IMR-90 (cell line): Measurements from ENCODE around the gene C3orf38. TPM values are rescaled to one million over a fixed set of nuclear protein-coding genes. Genes with fewer than 3 reads are reported as not detected.

Experiments
- ATAC-seq: fragments of 200-7000 bp; cut with Tn5 transposase; 2 replicates; pipeline ENCODE4 v1.9.1; 2020; ENCODE audit warnings: low read depth, mild to moderate bottlenecking, moderate library complexity
- BruUV-seq: library from RNA; stranded (reverse); fragments of 400-500 nt; replicated peaks from 2 replicates; lab custom pipeline; 2021; lab: Mats Ljungman, UMichigan
- CTCF ChIA-PET: fragments of 300-600 bp; formaldehyde crosslinking; extraction: SDS; loops from one replicate; lab custom pipeline; 2021; ENCODE audit warnings: antibody characterized with exemption; lab: Yijun Ruan, JAX
- POLR2A ChIA-PET: fragments of 300-600 bp; sonication (Branson Sonifier 250); formaldehyde crosslinking; loops from one replicate; lab custom pipeline; 2022; ENCODE audit warnings: antibody characterized with exemption; ENCODE audit not compliant: unreplicated experiment; lab: Charles Lee
- DNase-seq: peaks from one replicate; pipeline ENCODE4 v3.0.0; 2013
- H2AFZ ChIP-seq: replicated peaks from 2 replicates; pipeline ENCODE3; 2013; ENCODE audit warnings: low read length, mild to moderate bottlenecking; ENCODE audit not compliant: poor library complexity
- H2AK5ac ChIP-seq: 2 replicates; pipeline ENCODE4 v1.6.1; 2013; ENCODE audit warnings: low read depth, low read length, inconsistent platforms
- H2AK9ac ChIP-seq: replicated peaks from 2 replicates; pipeline ENCODE3; 2013; ENCODE audit warnings: mild to moderate bottlenecking, low read depth, low read length, moderate library complexity; ENCODE audit not compliant: poor library complexity
- H2BK120ac ChIP-seq: 2 replicates; pipeline ENCODE4 v1.6.1; 2013; ENCODE audit warnings: low read depth, low read length, inconsistent platforms
- H2BK15ac ChIP-seq: 3 replicates; pipeline ENCODE4 v1.6.1; 2013; ENCODE audit warnings: low read depth, low read length, inconsistent platforms
- H2BK20ac ChIP-seq: 2 replicates; pipeline ENCODE4 v1.6.1; 2013; ENCODE audit warnings: low read depth, mild to moderate bottlenecking, inconsistent platforms, low read length, moderate library complexity
- H2BK5ac ChIP-seq: 2 replicates; pipeline ENCODE4 v1.6.1; 2013; ENCODE audit warnings: mild to moderate bottlenecking, low read depth, low read length, inconsistent platforms; ENCODE audit not compliant: poor library complexity, severe bottlenecking
- H3K14ac ChIP-seq: replicated peaks from 2 replicates; pipeline ENCODE4 v1.6.1; 2013; ENCODE audit warnings: low read depth, low read length, inconsistent platforms
- H3K18ac ChIP-seq: 2 replicates; pipeline ENCODE4 v1.6.1; 2013; ENCODE audit warnings: low read depth, low read length, control low read depth
- H3K23ac ChIP-seq: 2 replicates; pipeline ENCODE4 v1.6.1; 2013; ENCODE audit warnings: low read depth, low read length, inconsistent platforms
- H3K27ac ChIP-seq: 2 replicates; pipeline ENCODE4 v1.5.1; 2013; ENCODE audit warnings: mild to moderate bottlenecking, control low read depth, low read length; ENCODE audit not compliant: insufficient read depth
- H3K27me3 ChIP-seq: 2 replicates; pipeline ENCODE4 v1.6.1; 2013; ENCODE audit warnings: low read length; ENCODE audit not compliant: control insufficient read depth, insufficient read depth
- H3K36me3 ChIP-seq: 2 replicates; pipeline ENCODE4 v1.6.1; 2013; ENCODE audit warnings: low read length, mixed read lengths; ENCODE audit not compliant: control insufficient read depth, insufficient read depth
- H3K4ac ChIP-seq: 2 replicates; pipeline ENCODE4 v1.6.1; 2013; ENCODE audit warnings: low read depth, low read length, inconsistent platforms
- H3K4me1 ChIP-seq: 2 replicates; pipeline ENCODE4 v1.6.1; 2013; ENCODE audit warnings: low read length, mixed read lengths; ENCODE audit not compliant: control insufficient read depth, insufficient read depth
- H3K4me2 ChIP-seq: 2 replicates; pipeline ENCODE4 v1.6.1; 2013; ENCODE audit warnings: low read depth, mild to moderate bottlenecking, control low read depth, low read length, moderate library complexity
- H3K4me3 ChIP-seq: 2 replicates; pipeline ENCODE4 v1.5.1; 2013; ENCODE audit warnings: low read depth, mild to moderate bottlenecking, control low read depth, low read length, moderate library complexity; ENCODE audit not compliant: insufficient read depth
- H3K56ac ChIP-seq: 2 replicates; pipeline ENCODE4 v1.6.1; 2013; ENCODE audit warnings: low read length, inconsistent platforms; ENCODE audit not compliant: insufficient read depth; ENCODE audit errors: extremely low read depth
- H3K79me1 ChIP-seq, 2 experiments: 2 replicates each; pipeline ENCODE4 v1.6.1; 2013; ENCODE audit warnings: low read length in 2 of 2, inconsistent platforms in 1 of 2, low read depth in 1 of 2
- H3K9ac ChIP-seq: 2 replicates; pipeline ENCODE4 v1.6.1; 2013; ENCODE audit warnings: low read depth, low read length, control low read depth
- H3K9me1 ChIP-seq: 2 replicates; pipeline ENCODE4 v1.6.1; 2013; ENCODE audit warnings: low read length, inconsistent platforms; ENCODE audit not compliant: insufficient read depth
- H3K9me3 ChIP-seq: 2 replicates; pipeline ENCODE4 v1.6.1; 2013; ENCODE audit warnings: low read length; ENCODE audit not compliant: control insufficient read depth, insufficient read depth
- H4K20me1 ChIP-seq: 2 replicates; pipeline ENCODE4 v1.6.1; 2013; ENCODE audit warnings: low read length, inconsistent platforms; ENCODE audit not compliant: insufficient read depth
- H4K5ac ChIP-seq: 2 replicates; pipeline ENCODE4 v1.6.1; 2013; ENCODE audit warnings: mild to moderate bottlenecking, low read depth, low read length, control low read depth
- H4K8ac ChIP-seq, 2 experiments: 2 replicates each; pipeline ENCODE4 v1.6.1; 2013; ENCODE audit warnings: low read depth in 2 of 2, low read length in 2 of 2, control low read depth in 1 of 2, inconsistent platforms in 1 of 2
- H4K91ac ChIP-seq: 2 replicates; pipeline ENCODE4 v1.6.1; 2013; ENCODE audit warnings: low read depth, low read length, inconsistent platforms; ENCODE audit not compliant: insufficient read depth
- BHLHE40 ChIP-seq: fragments of 150-350 bp; IDR thresholded peaks from 2 replicates; pipeline ENCODE4 v1.6.1; 2016; ENCODE audit warnings: mild to moderate bottlenecking, low read depth, low read length
- CEBPB ChIP-seq: IDR thresholded peaks from 2 replicates; pipeline ENCODE4 v1.6.1; 2012; ENCODE audit warnings: low read depth, low read length, improper control_type of control experiment
- CHD1 ChIP-seq: IDR thresholded peaks from 2 replicates; pipeline ENCODE4 v1.6.1; 2012; ENCODE audit warnings: low read depth, low read length, improper control_type of control experiment
- ELK1 ChIP-seq: fragments of 150-350 bp; IDR thresholded peaks from 2 replicates; pipeline ENCODE4 v1.6.1; 2016; ENCODE audit warnings: low read depth, mild to moderate bottlenecking, low read length, moderate library complexity, borderline replicate concordance
- FOS ChIP-seq: fragments of 150-350 bp; IDR thresholded peaks from 2 replicates; pipeline ENCODE4 v1.6.1; 2016; ENCODE audit warnings: low read depth, low read length
- MAZ ChIP-seq: IDR thresholded peaks from 2 replicates; pipeline ENCODE4 v1.6.1; 2012; ENCODE audit warnings: low read depth, mild to moderate bottlenecking, low read length, improper control_type of control experiment, moderate library complexity, borderline replicate concordance
- RAD21 ChIP-seq: IDR thresholded peaks from 2 replicates; pipeline ENCODE4 v1.6.1; 2012; ENCODE audit warnings: low read length, improper control_type of control experiment
- WGBS, 2 experiments: methylation state at CpG; one replicate each; pipeline versions ENCODE4 v1.1.5 to v1.1.7; 2013; ENCODE audit warnings: missing lambda C conversion rate in 2 of 2; ENCODE audit not compliant: insufficient read length in 1 of 2; ENCODE audit errors: extremely low coverage in 2 of 2; 5-methylcytosine and 5-hydroxymethylcytosine counted together
- dilution Hi-C: fragments of 300-500 bp; cut with HindIII; formaldehyde crosslinking; loops from one replicate; pipeline ENCODE4 v1.14.3; 2018; ENCODE audit warnings: low sequenced_read_pairs; ENCODE audit not compliant: unreplicated experiment
- in situ Hi-C: fragments of 300-500 bp; cut with MboI; formaldehyde crosslinking; loops from 3 replicates; pipeline ENCODE4 v1.14.3; 2019; ENCODE audit warnings: low sequenced_read_pairs, inconsistent platforms, mixed read lengths
- intact Hi-C: fragments of 100-400 bp; cut with micrococcal nuclease; formaldehyde crosslinking; loops from 2 replicates; pipeline ENCODE4 v1.10.0; 2022
- polyA plus RNA-seq, 3 experiments: library from polyadenylated mRNA; depleted of rRNA; stranded (reverse); fragments of >200 nt; gene quantifications; 2 replicates each; pipeline ENCODE4 v1.2.3, GENCODE V29; 2012; ENCODE audit warnings: low replicate concordance in 1 of 3
- total RNA-seq: library from RNA; depleted of rRNA; stranded (reverse); fragments of >200 nt; gene quantifications from 2 replicates; pipeline ENCODE4 v1.2.3, GENCODE V29; 2012
- TF ChIP-seq, protein P1 (sequence below): conservative IDR thresholded peaks from 2 replicates; pipeline ENCODE4 v1.5.1; 2012; ENCODE audit warnings: mild to moderate bottlenecking, low read depth, low read length, improper control_type of control experiment

C3orf38 gene
- total and polyA plus RNA-seq, 2 of the 4 experiments (the other 2 are of a cell fraction): 11.1 to 16.7 TPM

- no peak overlapping the region for H4K91ac ChIP-seq
- dilution Hi-C loops (no loop called here), in situ Hi-C loops (no loop called here), intact Hi-C loops (loop anchor here (5.0 kb wide), 3 partner anchors 43 to 113 kb away; partner anchors contain the start of genes CGGBP1 and ZNF654)
- no peak overlapping the region for H4K5ac ChIP-seq
- no peak overlapping the region for H3K56ac ChIP-seq
- no peaks in the 10 kb centered on the region for H3K27me3 ChIP-seq
- H3K23ac ChIP-seq: no peak overlapping the region
- H3K27ac ChIP-seq: no peak overlapping the region
- 0 out of 2 replicates have a peak, but pooled peaks cover 2% of the 10 kb centered on the region for H3K36me3 ChIP-seq
- H2BK5ac ChIP-seq: no peak overlapping the region
- H3K9me3 ChIP-seq: no peaks in the 10 kb centered on the region
- ChIA-PET CTCF (interaction anchor here (0.7 kb wide), 1 partner anchor 220 kb away, joined by 3 read pairs; no protein-coding TSS in a partner anchor), POLR2A (no interaction called here)
- H2BK120ac ChIP-seq: no peak overlapping the region
- H3K4me2 ChIP-seq: no peak overlapping the region
- peaks cover 4% of the 10 kb centered on the region; the same call in 1 of the 2 replicates for H4K20me1 ChIP-seq
- H3K4me1 ChIP-seq: no peaks in the 10 kb centered on the region
- no TSS peak for BruUV-seq
- no peak overlapping the region for H3K4ac ChIP-seq
- H4K8ac ChIP-seq: no peak overlapping the region
- no peak overlapping the region for H2BK20ac ChIP-seq
- H3K9ac ChIP-seq: no peak overlapping the region
- H3K4me3 ChIP-seq: no peak overlapping the region
- no peak overlapping the region for H2AK5ac ChIP-seq
- TF ChIP-seq, protein P1, sequence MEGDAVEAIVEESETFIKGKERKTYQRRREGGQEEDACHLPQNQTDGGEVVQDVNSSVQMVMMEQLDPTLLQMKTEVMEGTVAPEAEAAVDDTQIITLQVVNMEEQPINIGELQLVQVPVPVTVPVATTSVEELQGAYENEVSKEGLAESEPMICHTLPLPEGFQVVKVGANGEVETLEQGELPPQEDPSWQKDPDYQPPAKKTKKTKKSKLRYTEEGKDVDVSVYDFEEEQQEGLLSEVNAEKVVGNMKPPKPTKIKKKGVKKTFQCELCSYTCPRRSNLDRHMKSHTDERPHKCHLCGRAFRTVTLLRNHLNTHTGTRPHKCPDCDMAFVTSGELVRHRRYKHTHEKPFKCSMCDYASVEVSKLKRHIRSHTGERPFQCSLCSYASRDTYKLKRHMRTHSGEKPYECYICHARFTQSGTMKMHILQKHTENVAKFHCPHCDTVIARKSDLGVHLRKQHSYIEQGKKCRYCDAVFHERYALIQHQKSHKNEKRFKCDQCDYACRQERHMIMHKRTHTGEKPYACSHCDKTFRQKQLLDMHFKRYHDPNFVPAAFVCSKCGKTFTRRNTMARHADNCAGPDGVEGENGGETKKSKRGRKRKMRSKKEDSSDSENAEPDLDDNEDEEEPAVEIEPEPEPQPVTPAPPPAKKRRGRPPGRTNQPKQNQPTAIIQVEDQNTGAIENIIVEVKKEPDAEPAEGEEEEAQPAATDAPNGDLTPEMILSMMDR: no peak
- TF ChIP-seq BHLHE40 (no peak), FOS (no peak), CHD1 (no peak), ELK1 (no peak), RAD21 (no peak), MAZ (no peak), CEBPB (no peak)
- no peak for DNase-seq
- H3K14ac ChIP-seq: no peak overlapping the region
- H2AFZ ChIP-seq: no peak overlapping the region
- no peak for ATAC-seq
- no peak overlapping the region for H2AK9ac ChIP-seq
- H3K18ac ChIP-seq: no peak overlapping the region
- no peaks in the 10 kb centered on the region for H3K9me1 ChIP-seq
- H2BK15ac ChIP-seq: no peak overlapping the region
- WGBS, 2 experiments: no CpG with 5 or more reads among the region's 3 CpGs
- peaks cover 11 to 19% of the 10 kb centered on the region in 2 experiments for H3K79me1 ChIP-seq
Measured at GRCh38 chr3:88114878-88115549, 34.7 kb upstream of the C3orf38 start.
